Neutrophil (primary cell): ENCODE data around the gene AIMP2.
"Not testable (repeated sequence)": the region's sequence is repeated elsewhere in the genome, so short reads cannot be mapped to it uniquely, and the experiment has no call there.

Source experiments
- H3K27ac ChIP-seq: fragments of 200-600 bp; sonication (generic); 2 replicates; pipeline ENCODE4 v1.5.1; 2016; ENCODE audit warnings: mild to moderate bottlenecking, moderate library complexity
- H3K27me3 ChIP-seq: fragments of 200-600 bp; sonication (generic); 2 replicates; pipeline ENCODE4 v1.6.0; 2016; ENCODE audit warnings: mild to moderate bottlenecking
- H3K36me3 ChIP-seq: fragments of 200-600 bp; sonication (generic); 2 replicates; pipeline ENCODE4 v1.5.1; 2017
- H3K4me1 ChIP-seq, 2 experiments: fragments of 200-600 bp in 1 of 2; sonication (generic) in 1 of 2; 1 replicate in 1 of 2; 2 replicates in 1 of 2; pipeline versions ENCODE4 v1.5.1 to v1.6.1; 2013 to 2016; ENCODE audit warnings: low read depth in 1 of 2, low read length in 1 of 2, mild to moderate bottlenecking in 1 of 2, moderate library complexity in 1 of 2; ENCODE audit not compliant: control insufficient read depth in 1 of 2, insufficient read depth in 1 of 2
- H3K4me3 ChIP-seq, 2 experiments: fragments of 200-600 bp in 1 of 2; sonication (generic) in 1 of 2; 1 replicate in 1 of 2; 2 replicates in 1 of 2; pipeline ENCODE4 v1.5.1; 2013 to 2016; ENCODE audit warnings: low read depth in 1 of 2, low read length in 1 of 2, mild to moderate bottlenecking in 1 of 2, moderate library complexity in 1 of 2
- H3K9me3 ChIP-seq: fragments of 200-600 bp; sonication (generic); 2 replicates; pipeline ENCODE4 v1.5.1; 2016
- TF ChIP-seq, protein P1 (sequence below): fragments of 200-600 bp; sonication (generic); IDR thresholded peaks from 2 replicates; pipeline ENCODE4 v1.5.1; 2016; ENCODE audit warnings: antibody characterized with exemption

The AIMP2 gene

GRCh38 chr7:6008668-6009611, at the start of gene AIMP2, which contains the start of gene PMS2:
TSS of gene AIMP2 (plus strand) at chr7:6009272. CDS start at chr7:6009364, 92 bp downstream.
TSS of gene PMS2 (minus strand) at chr7:6009049. CDS start at chr7:6009019, 30 bp downstream.
- TF ChIP-seq, protein P1, sequence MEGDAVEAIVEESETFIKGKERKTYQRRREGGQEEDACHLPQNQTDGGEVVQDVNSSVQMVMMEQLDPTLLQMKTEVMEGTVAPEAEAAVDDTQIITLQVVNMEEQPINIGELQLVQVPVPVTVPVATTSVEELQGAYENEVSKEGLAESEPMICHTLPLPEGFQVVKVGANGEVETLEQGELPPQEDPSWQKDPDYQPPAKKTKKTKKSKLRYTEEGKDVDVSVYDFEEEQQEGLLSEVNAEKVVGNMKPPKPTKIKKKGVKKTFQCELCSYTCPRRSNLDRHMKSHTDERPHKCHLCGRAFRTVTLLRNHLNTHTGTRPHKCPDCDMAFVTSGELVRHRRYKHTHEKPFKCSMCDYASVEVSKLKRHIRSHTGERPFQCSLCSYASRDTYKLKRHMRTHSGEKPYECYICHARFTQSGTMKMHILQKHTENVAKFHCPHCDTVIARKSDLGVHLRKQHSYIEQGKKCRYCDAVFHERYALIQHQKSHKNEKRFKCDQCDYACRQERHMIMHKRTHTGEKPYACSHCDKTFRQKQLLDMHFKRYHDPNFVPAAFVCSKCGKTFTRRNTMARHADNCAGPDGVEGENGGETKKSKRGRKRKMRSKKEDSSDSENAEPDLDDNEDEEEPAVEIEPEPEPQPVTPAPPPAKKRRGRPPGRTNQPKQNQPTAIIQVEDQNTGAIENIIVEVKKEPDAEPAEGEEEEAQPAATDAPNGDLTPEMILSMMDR = peak; percentile 7
- Histone ChIP-seq H3K27ac (peak within 1 kb of the TSS; percentile 89), H3K9me3 (no peaks in the 10 kb centered on the region), H3K4me3 (peak within 1 kb of the TSS; percentile 94 to 96), H3K27me3 (no peaks in the 10 kb centered on the region), H3K36me3 (peaks cover 3% of the 10 kb centered on the region), H3K4me1 (peaks cover 7% of the 10 kb centered on the region in 2 experiments)

DNA sequence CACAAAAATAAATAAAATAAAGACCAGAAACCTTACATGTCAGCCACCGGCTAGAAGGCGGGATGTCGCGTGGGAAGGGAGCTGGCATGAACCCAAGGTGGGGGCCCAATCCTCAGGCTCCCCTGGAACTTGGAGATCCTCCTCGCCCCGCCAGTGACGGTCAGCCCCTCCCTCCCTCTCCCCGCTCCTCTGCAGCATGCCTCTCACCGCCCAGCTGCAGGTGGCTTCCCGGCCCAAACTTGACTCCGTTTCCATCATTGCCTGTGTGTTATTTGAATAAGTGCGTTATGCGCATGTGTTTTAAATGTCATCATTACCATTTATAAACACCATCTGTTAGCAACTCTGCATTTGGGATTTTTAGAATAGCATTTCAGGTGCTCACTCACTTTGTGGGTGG, 45.9 kb upstream of the AIMP2 start:
- not testable (repeated sequence) for H3K4me1 ChIP-seq, H3K36me3 ChIP-seq, H3K27me3 ChIP-seq, H3K9me3 ChIP-seq, H3K27ac ChIP-seq, H3K4me3 ChIP-seq

DNA sequence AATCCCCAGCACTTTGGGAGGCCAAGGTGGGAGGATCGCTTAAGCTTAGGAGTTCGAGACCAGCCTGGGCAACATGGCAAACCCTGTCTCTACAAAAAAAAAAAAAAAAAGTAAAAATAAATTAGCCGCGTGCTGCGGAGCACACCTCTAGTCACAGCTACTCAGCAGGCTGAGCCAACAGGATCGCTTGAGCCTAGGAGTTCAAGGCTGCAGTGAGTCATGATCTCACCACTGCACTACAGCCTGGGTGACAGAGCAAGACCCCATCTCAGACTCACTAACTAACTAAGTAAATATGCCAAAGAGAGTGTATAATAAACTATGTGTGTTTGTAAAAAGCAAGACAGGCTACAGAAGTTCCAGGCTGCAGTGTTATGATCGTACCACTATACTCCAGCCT, 45.3 kb upstream of the AIMP2 start:
- not testable (repeated sequence) for H3K9me3 ChIP-seq, H3K4me1 ChIP-seq, H3K4me3 ChIP-seq, H3K27me3 ChIP-seq, H3K27ac ChIP-seq, H3K36me3 ChIP-seq

DNA sequence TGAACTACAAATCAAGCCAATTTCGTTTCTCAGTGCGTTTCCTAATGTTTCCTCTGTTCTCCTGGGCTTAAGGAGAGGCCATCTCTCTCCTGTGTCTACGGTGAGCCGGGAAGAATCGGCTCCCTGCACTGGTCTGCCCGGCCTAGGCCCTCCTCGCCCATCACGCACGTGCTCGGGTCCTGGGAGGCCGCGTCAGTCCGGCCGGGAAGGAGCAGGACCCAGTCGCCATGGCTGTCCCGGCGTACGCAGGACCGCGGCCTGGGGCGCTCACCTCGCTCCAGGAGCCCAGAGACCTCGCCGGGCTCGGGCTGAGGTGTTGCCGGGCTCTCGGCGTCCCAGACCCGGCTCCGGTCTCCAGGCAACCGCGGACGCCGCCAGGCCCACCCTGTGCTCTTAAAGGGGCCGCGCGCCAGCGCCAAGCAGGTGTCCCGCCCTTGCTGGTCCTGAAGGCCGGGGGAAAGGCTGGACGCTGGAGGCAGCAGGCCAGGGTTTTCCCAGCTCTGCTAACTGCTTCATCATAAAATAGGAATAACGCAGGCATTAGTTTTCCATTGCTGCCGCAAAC, 38.6 kb upstream of the AIMP2 start, which contains the start of gene RSPH10B:
TSS of gene RSPH10B (minus strand) at position 343 of the 565 bp plus-strand sequence. CDS start 3,573 bp downstream, outside the sequence.
- not testable (repeated sequence) for H3K9me3 ChIP-seq, H3K27ac ChIP-seq, H3K4me3 ChIP-seq, H3K36me3 ChIP-seq, H3K4me1 ChIP-seq, H3K27me3 ChIP-seq

GRCh38 chr7:5973580-5973979, 35.5 kb upstream of the AIMP2 start:
- H3K36me3 ChIP-seq, H3K27ac ChIP-seq, H3K4me3 ChIP-seq, H3K4me1 ChIP-seq, H3K9me3 ChIP-seq, H3K27me3 ChIP-seq: not testable (repeated sequence)

- not testable (repeated sequence) for H3K36me3 ChIP-seq, H3K9me3 ChIP-seq, H3K27me3 ChIP-seq, H3K4me1 ChIP-seq, H3K27ac ChIP-seq, H3K4me3 ChIP-seq
These were observed 29.3 kb upstream of the AIMP2 start for GRCh38 chr7:5979680-5980314.

GRCh38 chr7:5987061-5987460, 22.0 kb upstream of the AIMP2 start:
- not testable (repeated sequence) for H3K4me1 ChIP-seq, H3K27ac ChIP-seq, H3K9me3 ChIP-seq, H3K4me3 ChIP-seq, H3K27me3 ChIP-seq
- H3K36me3 ChIP-seq = peaks cover 45% of the 10 kb centered on the region

GRCh38 chr7:5997210-5997808, 11.8 kb upstream of the AIMP2 start:
- H3K36me3 ChIP-seq = peaks cover 59% of the 10 kb centered on the region
- no peaks in the 10 kb centered on the region for H3K27me3 ChIP-seq
- no peak overlapping the region for H3K4me3 ChIP-seq
- H3K27ac ChIP-seq = no peak overlapping the region
- no peaks in the 10 kb centered on the region for H3K9me3 ChIP-seq
- no peaks in the 10 kb centered on the region for H3K4me1 ChIP-seq
- TF ChIP-seq, protein P1 = no peak
